ENCODE data around the gene LRMDA. TPM values are rescaled to one million over a fixed set of nuclear protein-coding genes. Genes with fewer than 3 reads are reported as not detected.

Gene LRMDA
- total RNA-seq, 1 donor from 2014 or later: 5.2 TPM

- Mint-ChIP-seq H3K27ac (no peak overlapping the region), H3K4me1 (no peaks in the 10 kb centered on the region), H3K4me3 (no peak overlapping the region), H3K27me3 (ENCODE audit: insufficient read depth, low read depth) (peaks cover 4% of the 10 kb centered on the region), H3K9me3 (peaks cover 12% of the 10 kb centered on the region), H3K36me3 (no peaks in the 10 kb centered on the region)
- no peaks in the 10 kb centered on the region for H3K36me3 ChIP-seq
- no peak overlapping the region for H2AFZ ChIP-seq (replicated peaks)
- no peak for DNase-seq (ENCODE audit: low spot score)
- no peak overlapping the region for H3K4me3 ChIP-seq
- no peaks in the 10 kb centered on the region for H3K9me3 ChIP-seq (ENCODE audit: low read depth)
- H3F3A ChIP-seq (ENCODE audit: low read depth): no peaks in the 10 kb centered on the region
- no peak overlapping the region for H3K9ac ChIP-seq
- no peaks in the 10 kb centered on the region for H3K4me1 ChIP-seq
- no peaks in the 10 kb centered on the region for H3K27me3 ChIP-seq
- no peak for TF ChIP-seq CTCF (IDR thresholded peaks at IDR 0.05)
- TF ChIP-seq EZH2phosphoT487 (IDR thresholded peaks at IDR 0.05): no peak
- TF ChIP-seq EZH2 (IDR thresholded peaks at IDR 0.05): no peak
- no peaks in the 10 kb centered on the region for H4K20me1 ChIP-seq (ENCODE audit: low read depth)
- H3K27ac ChIP-seq: no peak overlapping the region
- no peaks in the 10 kb centered on the region for H3K79me2 ChIP-seq (ENCODE audit: low read depth)
- no peak overlapping the region for H3K4me2 ChIP-seq
Measured at GRCh38 chr10:75825235-75825634, 393.8 kb downstream of the LRMDA start.

GRCh38 chr10:75825661-75826060, 394.2 kb downstream of the LRMDA start:
- Histone ChIP-seq H3F3A (ENCODE audit: low read depth) (no peaks in the 10 kb centered on the region), H4K20me1 (ENCODE audit: low read depth) (no peaks in the 10 kb centered on the region), H3K9ac (no peak overlapping the region), H3K27me3 (no peaks in the 10 kb centered on the region), H3K36me3 (no peaks in the 10 kb centered on the region), H3K27ac (no peak overlapping the region), H3K4me3 (no peak overlapping the region), H3K9me3 (ENCODE audit: low read depth) (no peaks in the 10 kb centered on the region), H2AFZ (replicated peaks) (no peak overlapping the region), H3K4me1 (no peaks in the 10 kb centered on the region), H3K79me2 (ENCODE audit: low read depth) (no peaks in the 10 kb centered on the region), H3K4me2 (no peak overlapping the region)
- Mint-ChIP-seq H3K4me1 (no peaks in the 10 kb centered on the region), H3K27ac (no peak overlapping the region), H3K4me3 (no peak overlapping the region), H3K36me3 (no peaks in the 10 kb centered on the region), H3K27me3 (ENCODE audit: insufficient read depth, low read depth) (peaks cover 4% of the 10 kb centered on the region), H3K9me3 (peaks cover 13% of the 10 kb centered on the region)
- TF ChIP-seq CTCF (IDR thresholded peaks at IDR 0.05) (no peak), EZH2 (IDR thresholded peaks at IDR 0.05) (no peak), EZH2phosphoT487 (IDR thresholded peaks at IDR 0.05) (no peak)
- no peak for DNase-seq (ENCODE audit: low spot score)

GRCh38 chr10:75826846-75827245, 395.4 kb downstream of the LRMDA start:
- H3K27me3 Mint-ChIP-seq (ENCODE audit: insufficient read depth, low read depth): peaks cover 4% of the 10 kb centered on the region
- Histone ChIP-seq H3F3A (ENCODE audit: low read depth) (no peaks in the 10 kb centered on the region), H3K9ac (no peak overlapping the region), H3K27me3 (no peaks in the 10 kb centered on the region), H2AFZ (replicated peaks) (no peak overlapping the region), H3K36me3 (no peaks in the 10 kb centered on the region), H3K4me2 (no peak overlapping the region), H3K27ac (no peak overlapping the region), H3K4me1 (no peaks in the 10 kb centered on the region), H3K79me2 (ENCODE audit: low read depth) (no peaks in the 10 kb centered on the region), H4K20me1 (ENCODE audit: low read depth) (no peaks in the 10 kb centered on the region), H3K9me3 (ENCODE audit: low read depth) (no peaks in the 10 kb centered on the region), H3K4me3 (no peak overlapping the region)
- H3K9me3 Mint-ChIP-seq: peaks cover 10% of the 10 kb centered on the region
- no peaks in the 10 kb centered on the region for H3K36me3 Mint-ChIP-seq
- no peak overlapping the region for H3K4me3 Mint-ChIP-seq
- no peak for DNase-seq (ENCODE audit: low spot score)
- TF ChIP-seq CTCF (IDR thresholded peaks at IDR 0.05) (no peak), EZH2phosphoT487 (IDR thresholded peaks at IDR 0.05) (no peak), EZH2 (IDR thresholded peaks at IDR 0.05) (no peak)
- no peaks in the 10 kb centered on the region for H3K4me1 Mint-ChIP-seq
- no peak overlapping the region for H3K27ac Mint-ChIP-seq

Data from neural progenitor cell (in vitro differentiated cells).